Measurements from ENCODE around the gene GALR1. TPM values are rescaled to one million over a fixed set of nuclear protein-coding genes. Genes with fewer than 3 reads are reported as not detected.
"Not testable (repeated sequence)": the region's sequence is repeated elsewhere in the genome, so short reads cannot be mapped to it uniquely, and the experiment has no call there.

The GALR1 gene
- total RNA-seq, 1 donor from 2014 or later, result not detected

GRCh38 chr18:77223653-77224052 is 26.0 kb upstream of the GALR1 start:
- Histone ChIP-seq H3K9me3 (no peaks in the 10 kb centered on the region), H3K27me3 (no peaks in the 10 kb centered on the region), H3K4me3 (no peak overlapping the region), H3K27ac (no peak overlapping the region), H3K36me3 (no peaks in the 10 kb centered on the region), H3K4me1 (no peaks in the 10 kb centered on the region)
- DNase-seq (ENCODE audit: low spot score in 2 of 2), result no peak
- no peak for TF ChIP-seq CTCF (IDR thresholded peaks at IDR 0.05)
- intact Hi-C loops (cut with DNase I), result no loop called here

- TF ChIP-seq CTCF (IDR thresholded peaks at IDR 0.05), result no peak
- Histone ChIP-seq H3K27ac (no peak overlapping the region), H3K4me3 (no peak overlapping the region), H3K9me3 (no peaks in the 10 kb centered on the region), H3K27me3 (no peaks in the 10 kb centered on the region), H3K4me1 (no peaks in the 10 kb centered on the region), H3K36me3 (no peaks in the 10 kb centered on the region)
- intact Hi-C loops (cut with DNase I), result no loop called here
- DNase-seq (ENCODE audit: low spot score in 2 of 2), result no peak
Observed at GRCh38 chr18:77230645-77231044, 19.0 kb upstream of the GALR1 start.

- H3K27me3 ChIP-seq, result no peaks in the 10 kb centered on the region
- intact Hi-C loops (cut with DNase I), result no loop called here
- H3K9me3 ChIP-seq, result peaks cover 4% of the 10 kb centered on the region in 2 donors
- no peak overlapping the region for H3K27ac ChIP-seq
- TF ChIP-seq CTCF (IDR thresholded peaks at IDR 0.05), result no peak
- no peaks in the 10 kb centered on the region for H3K4me1 ChIP-seq
- no peaks in the 10 kb centered on the region for H3K36me3 ChIP-seq
- DNase-seq (ENCODE audit: low spot score in 2 of 2), result no peak
- no peak overlapping the region for H3K4me3 ChIP-seq
Observed at GRCh38 chr18:77234504-77235365, 14.9 kb upstream of the GALR1 start.

- H3K36me3 ChIP-seq; H3K9me3 ChIP-seq; H3K4me3 ChIP-seq; H3K4me1 ChIP-seq; DNase-seq (ENCODE audit: low spot score in 2 of 2); H3K27me3 ChIP-seq; intact Hi-C loops (cut with DNase I); H3K27ac ChIP-seq: not testable (repeated sequence)
Observed at GRCh38 chr18:77239285-77239684, 10.4 kb upstream of the GALR1 start.

- TF ChIP-seq CTCF (IDR thresholded peaks at IDR 0.05), result no peak
- H3K36me3 ChIP-seq, result no peaks in the 10 kb centered on the region
- peaks cover 9% of the 10 kb centered on the region for H3K27me3 ChIP-seq
- peak overlapping the region; percentile 21 to 55 for H3K4me3 ChIP-seq
- intact Hi-C loops (cut with DNase I), result no loop called here
- H3K4me1 ChIP-seq, result no peaks in the 10 kb centered on the region
- peaks cover 0 to 3% of the 10 kb centered on the region in 2 donors for H3K9me3 ChIP-seq
- H3K27ac ChIP-seq, result no peak overlapping the region
- DNase-seq (ENCODE audit: low spot score in 2 of 2), result no peak
Observed at GRCh38 chr18:77248873-77249568, 627 bp upstream of the GALR1 start.

- no peak for DNase-seq (ENCODE audit: low spot score in 2 of 2)
- Histone ChIP-seq H3K4me1 (no peaks in the 10 kb centered on the region), H3K27me3 (peaks cover 9% of the 10 kb centered on the region), H3K9me3 (peaks cover 0 to 3% of the 10 kb centered on the region in 2 donors), H3K36me3 (no peaks in the 10 kb centered on the region), H3K27ac (no peak overlapping the region), H3K4me3 (peak overlapping the region in 1 of 2 donors; percentile 55)
- TF ChIP-seq CTCF (IDR thresholded peaks at IDR 0.05), result no peak
- intact Hi-C loops (cut with DNase I), result no loop called here
Observed at GRCh38 chr18:77250501-77250925, 865 bp downstream of the GALR1 start.
